ENCODE measurements around the gene ZNF343.

The ZNF343 gene

DNA sequence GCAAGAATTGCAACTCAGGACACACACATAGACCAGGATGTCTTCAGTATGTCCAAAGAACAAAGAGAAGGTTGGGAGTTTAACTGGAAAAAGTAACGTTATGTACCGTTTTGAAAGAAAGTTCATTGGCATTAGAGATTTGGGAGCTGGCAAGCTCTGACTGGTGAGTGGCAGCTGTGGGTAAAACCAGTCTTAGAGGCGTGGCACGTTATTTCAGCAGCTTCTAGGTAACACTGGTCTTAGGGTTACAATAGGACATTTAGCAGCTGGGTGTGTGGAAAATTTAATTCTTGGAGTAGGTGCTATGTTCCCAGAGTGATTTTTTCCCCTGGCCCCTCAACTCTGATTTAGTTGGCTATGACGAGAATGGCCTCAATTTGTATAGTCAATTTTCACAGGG is 57.3 kb downstream of the ZNF343 start:
- TF ChIP-seq, protein P1, sequence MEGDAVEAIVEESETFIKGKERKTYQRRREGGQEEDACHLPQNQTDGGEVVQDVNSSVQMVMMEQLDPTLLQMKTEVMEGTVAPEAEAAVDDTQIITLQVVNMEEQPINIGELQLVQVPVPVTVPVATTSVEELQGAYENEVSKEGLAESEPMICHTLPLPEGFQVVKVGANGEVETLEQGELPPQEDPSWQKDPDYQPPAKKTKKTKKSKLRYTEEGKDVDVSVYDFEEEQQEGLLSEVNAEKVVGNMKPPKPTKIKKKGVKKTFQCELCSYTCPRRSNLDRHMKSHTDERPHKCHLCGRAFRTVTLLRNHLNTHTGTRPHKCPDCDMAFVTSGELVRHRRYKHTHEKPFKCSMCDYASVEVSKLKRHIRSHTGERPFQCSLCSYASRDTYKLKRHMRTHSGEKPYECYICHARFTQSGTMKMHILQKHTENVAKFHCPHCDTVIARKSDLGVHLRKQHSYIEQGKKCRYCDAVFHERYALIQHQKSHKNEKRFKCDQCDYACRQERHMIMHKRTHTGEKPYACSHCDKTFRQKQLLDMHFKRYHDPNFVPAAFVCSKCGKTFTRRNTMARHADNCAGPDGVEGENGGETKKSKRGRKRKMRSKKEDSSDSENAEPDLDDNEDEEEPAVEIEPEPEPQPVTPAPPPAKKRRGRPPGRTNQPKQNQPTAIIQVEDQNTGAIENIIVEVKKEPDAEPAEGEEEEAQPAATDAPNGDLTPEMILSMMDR (IDR thresholded peaks at IDR 0.05; ENCODE audit: low read length, missing control alignments): no peak
- H3K4me3 ChIP-seq (replicated peaks; ENCODE audit: low read depth, low read length): no peak overlapping the region
- no peak for DNase-seq (ENCODE audit: low read depth)

DNA sequence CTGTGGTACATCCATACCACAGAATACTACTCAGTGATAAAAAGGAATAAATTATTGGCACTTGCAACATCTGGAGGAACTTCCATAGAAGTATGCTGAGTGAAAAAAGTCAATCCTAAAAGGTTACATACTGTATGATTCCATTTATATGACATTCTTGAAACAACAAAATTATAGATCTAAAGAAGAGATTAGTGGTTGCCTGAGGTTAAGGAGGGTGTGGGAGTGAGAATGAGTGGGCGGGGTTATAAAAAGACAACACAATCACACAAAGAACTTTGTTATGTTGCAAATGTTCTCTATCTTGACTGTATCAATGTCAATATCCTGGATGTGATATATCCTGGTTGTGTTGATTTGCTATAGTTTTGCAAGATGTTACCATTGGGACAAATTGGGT is 59.3 kb downstream of the ZNF343 start:
- TF ChIP-seq, protein P1 (IDR thresholded peaks at IDR 0.05; ENCODE audit: low read length, missing control alignments): no peak

DNA sequence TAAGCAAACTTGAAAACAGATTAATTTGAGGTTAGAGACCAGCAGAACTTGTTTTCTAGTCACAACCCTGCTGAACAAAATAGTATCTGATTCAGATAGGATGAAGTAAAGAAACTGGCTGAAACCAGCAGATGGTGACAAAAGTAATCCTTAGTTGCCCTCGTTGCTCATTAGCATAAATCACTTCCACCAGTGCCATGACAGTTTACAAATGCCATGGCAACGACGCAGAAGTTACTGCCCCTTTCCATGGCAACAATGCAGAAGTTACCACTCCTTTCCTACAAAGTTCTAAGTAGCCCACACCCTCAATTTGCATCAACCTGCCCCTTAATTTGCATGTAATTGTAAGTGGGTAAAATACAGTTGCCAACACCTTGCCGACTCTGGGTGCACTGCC is 61.9 kb downstream of the ZNF343 start:
- TF ChIP-seq, protein P1 (IDR thresholded peaks at IDR 0.05; ENCODE audit: low read length, missing control alignments): no peak
- no peak for DNase-seq (ENCODE audit: low read depth)
- no peak overlapping the region for H3K4me3 ChIP-seq (replicated peaks; ENCODE audit: low read depth, low read length)

More for the DNA sequence above, 59.3 kb downstream of the ZNF343 start:
- no peak overlapping the region for H3K4me3 ChIP-seq (replicated peaks; ENCODE audit: low read depth, low read length)
- DNase-seq (ENCODE audit: low read depth): no peak
